ENCODE measurements around the gene GDPD5. TPM values are rescaled to one million over a fixed set of nuclear protein-coding genes. Genes with fewer than 3 reads are reported as not detected.

Gene GDPD5
- total and polyA plus RNA-seq, 9 donors = 12.8 to 33.2 (median 20.7) TPM

- peak; percentile 84 for DNase-seq
- WGBS (ENCODE audit: insufficient coverage) = 11% methylated on average over 7 of the region's 7 CpGs
- no peaks in the 10 kb centered on the region for H3K9me3 ChIP-seq (replicated peaks; ENCODE audit: control insufficient read depth, low read depth, low read length)
- no peaks in the 10 kb centered on the region for H3K36me3 ChIP-seq (ENCODE audit: control insufficient read depth, insufficient read depth, low read length)
- H3K27me3 ChIP-seq (ENCODE audit: control insufficient read depth, insufficient read depth, low read length) = no peaks in the 10 kb centered on the region
- H3K4me3 ChIP-seq (ENCODE audit: low read length) = no peak overlapping the region
- H3K27ac ChIP-seq (ENCODE audit: low read length) = no peak overlapping the region
- H3K4me1 ChIP-seq (ENCODE audit: control insufficient read depth, insufficient read depth, low read length) = peaks cover 11% of the 10 kb centered on the region
Observed at GRCh38 chr11:75547617-75548058, 21.9 kb upstream of the GDPD5 start.

GRCh38 chr11:75547177-75547576 lies 21.4 kb upstream of the GDPD5 start:
- WGBS (ENCODE audit: insufficient coverage) = 83% methylated on average over 1 of the region's 1 CpG
- no peaks in the 10 kb centered on the region for H3K36me3 ChIP-seq (ENCODE audit: control insufficient read depth, insufficient read depth, low read length)
- no peak overlapping the region for H3K4me3 ChIP-seq (ENCODE audit: low read length)
- H3K27me3 ChIP-seq (ENCODE audit: control insufficient read depth, insufficient read depth, low read length) = no peaks in the 10 kb centered on the region
- no peaks in the 10 kb centered on the region for H3K9me3 ChIP-seq (replicated peaks; ENCODE audit: control insufficient read depth, low read depth, low read length)
- no peak for DNase-seq
- H3K4me1 ChIP-seq (ENCODE audit: control insufficient read depth, insufficient read depth, low read length) = peaks cover 11% of the 10 kb centered on the region
- no peak overlapping the region for H3K27ac ChIP-seq (ENCODE audit: low read length)

- Histone ChIP-seq H3K27me3 (ENCODE audit: control insufficient read depth, insufficient read depth, low read length) (no peaks in the 10 kb centered on the region), H3K27ac (ENCODE audit: low read length) (no peak overlapping the region), H3K36me3 (ENCODE audit: control insufficient read depth, insufficient read depth, low read length) (no peaks in the 10 kb centered on the region), H3K4me1 (ENCODE audit: control insufficient read depth, insufficient read depth, low read length) (peaks cover 30% of the 10 kb centered on the region), H3K4me3 (ENCODE audit: low read length) (no peak overlapping the region), H3K9me3 (replicated peaks; ENCODE audit: control insufficient read depth, low read depth, low read length) (no peaks in the 10 kb centered on the region)
- DNase-seq = no peak
- WGBS (ENCODE audit: insufficient coverage) = 100% methylated on average over 1 of the region's 6 CpGs
Observed at GRCh38 chr11:75543806-75544205, 18.1 kb upstream of the GDPD5 start.

GRCh38 chr11:75542088-75542438 lies 16.3 kb upstream of the GDPD5 start:
- H3K4me1 ChIP-seq (ENCODE audit: control insufficient read depth, insufficient read depth, low read length) = peaks cover 19% of the 10 kb centered on the region
- H3K9me3 ChIP-seq (replicated peaks; ENCODE audit: control insufficient read depth, low read depth, low read length) = no peaks in the 10 kb centered on the region
- no peak overlapping the region for H3K27ac ChIP-seq (ENCODE audit: low read length)
- H3K36me3 ChIP-seq (ENCODE audit: control insufficient read depth, insufficient read depth, low read length) = no peaks in the 10 kb centered on the region
- no peaks in the 10 kb centered on the region for H3K27me3 ChIP-seq (ENCODE audit: control insufficient read depth, insufficient read depth, low read length)
- no peak overlapping the region for H3K4me3 ChIP-seq (ENCODE audit: low read length)
- WGBS (ENCODE audit: insufficient coverage) = 92% methylated on average over 1 of the region's 1 CpG
- DNase-seq = no peak

- WGBS (ENCODE audit: insufficient coverage) = 86% methylated on average over 3 of the region's 4 CpGs
- no peak overlapping the region for H3K4me3 ChIP-seq (ENCODE audit: low read length)
- no peaks in the 10 kb centered on the region for H3K36me3 ChIP-seq (ENCODE audit: control insufficient read depth, insufficient read depth, low read length)
- H3K27me3 ChIP-seq (ENCODE audit: control insufficient read depth, insufficient read depth, low read length) = peaks cover 1% of the 10 kb centered on the region
- peaks cover 19% of the 10 kb centered on the region for H3K4me1 ChIP-seq (ENCODE audit: control insufficient read depth, insufficient read depth, low read length)
- H3K9me3 ChIP-seq (replicated peaks; ENCODE audit: control insufficient read depth, low read depth, low read length) = no peaks in the 10 kb centered on the region
- H3K27ac ChIP-seq (ENCODE audit: low read length) = no peak overlapping the region
- no peak for DNase-seq
Observed at GRCh38 chr11:75541193-75542087, 15.7 kb upstream of the GDPD5 start.

- peaks cover 22% of the 10 kb centered on the region for H3K4me1 ChIP-seq (ENCODE audit: control insufficient read depth, insufficient read depth, low read length)
- peak overlapping the region; percentile 51 for H3K27ac ChIP-seq (ENCODE audit: low read length)
- H3K4me3 ChIP-seq (ENCODE audit: low read length) = no peak overlapping the region
- no peaks in the 10 kb centered on the region for H3K36me3 ChIP-seq (ENCODE audit: control insufficient read depth, insufficient read depth, low read length)
- H3K9me3 ChIP-seq (replicated peaks; ENCODE audit: control insufficient read depth, low read depth, low read length) = no peaks in the 10 kb centered on the region
- H3K27me3 ChIP-seq (ENCODE audit: control insufficient read depth, insufficient read depth, low read length) = peaks cover 4% of the 10 kb centered on the region
- WGBS (ENCODE audit: insufficient coverage) = 23% methylated on average over 9 of the region's 9 CpGs
- peak; percentile 45 for DNase-seq
Observed at GRCh38 chr11:75539459-75540334, 14.0 kb upstream of the GDPD5 start.

GRCh38 chr11:75538150-75538942 lies 12.6 kb upstream of the GDPD5 start:
- no peak overlapping the region for H3K27ac ChIP-seq (ENCODE audit: low read length)
- H3K36me3 ChIP-seq (ENCODE audit: control insufficient read depth, insufficient read depth, low read length) = no peaks in the 10 kb centered on the region
- 83% methylated on average over 11 of the region's 11 CpGs for WGBS (ENCODE audit: insufficient coverage)
- H3K4me1 ChIP-seq (ENCODE audit: control insufficient read depth, insufficient read depth, low read length) = peaks cover 25% of the 10 kb centered on the region
- no peaks in the 10 kb centered on the region for H3K9me3 ChIP-seq (replicated peaks; ENCODE audit: control insufficient read depth, low read depth, low read length)
- DNase-seq = no peak
- no peak overlapping the region for H3K4me3 ChIP-seq (ENCODE audit: low read length)
- H3K27me3 ChIP-seq (ENCODE audit: control insufficient read depth, insufficient read depth, low read length) = peaks cover 4% of the 10 kb centered on the region

GRCh38 chr11:75537740-75538139 lies 12.0 kb upstream of the GDPD5 start:
- Histone ChIP-seq H3K36me3 (ENCODE audit: control insufficient read depth, insufficient read depth, low read length) (no peaks in the 10 kb centered on the region), H3K9me3 (replicated peaks; ENCODE audit: control insufficient read depth, low read depth, low read length) (no peaks in the 10 kb centered on the region), H3K27ac (ENCODE audit: low read length) (no peak overlapping the region), H3K27me3 (ENCODE audit: control insufficient read depth, insufficient read depth, low read length) (peaks cover 4% of the 10 kb centered on the region), H3K4me3 (ENCODE audit: low read length) (no peak overlapping the region), H3K4me1 (ENCODE audit: control insufficient read depth, insufficient read depth, low read length) (peaks cover 25% of the 10 kb centered on the region)
- no peak for DNase-seq
- WGBS (ENCODE audit: insufficient coverage) = 42% methylated on average over 5 of the region's 5 CpGs

- H3K36me3 ChIP-seq (ENCODE audit: control insufficient read depth, insufficient read depth, low read length) = no peaks in the 10 kb centered on the region
- WGBS (ENCODE audit: insufficient coverage) = 68% methylated on average over 5 of the region's 13 CpGs
- H3K27me3 ChIP-seq (ENCODE audit: control insufficient read depth, insufficient read depth, low read length) = peaks cover 4% of the 10 kb centered on the region
- no peak overlapping the region for H3K4me3 ChIP-seq (ENCODE audit: low read length)
- H3K9me3 ChIP-seq (replicated peaks; ENCODE audit: control insufficient read depth, low read depth, low read length) = no peaks in the 10 kb centered on the region
- H3K27ac ChIP-seq (ENCODE audit: low read length) = no peak overlapping the region
- H3K4me1 ChIP-seq (ENCODE audit: control insufficient read depth, insufficient read depth, low read length) = peaks cover 29% of the 10 kb centered on the region
- no peak for DNase-seq
Observed at GRCh38 chr11:75536786-75537641, 11.3 kb upstream of the GDPD5 start.
